Kidney (tissue), 14 donors: ENCODE measurements around the gene PRICKLE2. TPM values are rescaled to one million over a fixed set of nuclear protein-coding genes. Genes with fewer than 3 reads are reported as not detected.

Source experiments
- DNase-seq, 5 donors: peaks; one replicate each; pipeline ENCODE4 v3.0.0-alpha.2; 2013 to 2020
- FAIRE-seq: peaks from 2 replicates; lab custom pipeline; 2012; peaks lifted over from hg19 to GRCh38; lab: Jason Lieb, UNC
- H3K27ac ChIP-seq, 2 donors: one replicate each; pipeline ENCODE4 v1.7.0; 2013; ENCODE audit warnings: low read depth in 2 of 2, low read length in 2 of 2, inconsistent platforms in 1 of 2
- H3K27me3 ChIP-seq: one replicate; pipeline ENCODE4 v1.7.1; 2013; ENCODE audit warnings: low read length, inconsistent platforms; ENCODE audit not compliant: control insufficient read depth, insufficient read depth
- H3K36me3 ChIP-seq, 3 donors: one replicate each; pipeline versions ENCODE4 v1.7.0 to v1.7.1; 2013; ENCODE audit warnings: low read length in 3 of 3, control low read depth in 1 of 3, inconsistent platforms in 1 of 3; ENCODE audit not compliant: insufficient read depth in 3 of 3, control insufficient read depth in 2 of 3
- H3K4me1 ChIP-seq, 3 donors: one replicate each; pipeline versions ENCODE4 v1.7.0 to v1.7.1; 2013; ENCODE audit warnings: low read length in 3 of 3, inconsistent platforms in 1 of 3, low read depth in 1 of 3; ENCODE audit not compliant: control insufficient read depth in 2 of 3, insufficient read depth in 2 of 3
- H3K4me3 ChIP-seq, 3 donors: one replicate each; pipeline versions ENCODE4 v1.7.0 to v1.8.1; 2013; ENCODE audit warnings: low read length in 3 of 3, control low read depth in 1 of 3, inconsistent platforms in 1 of 3
- H3K9ac ChIP-seq, 3 donors: one replicate each; pipeline versions ENCODE4 v1.7.0 to v1.7.1; 2013; ENCODE audit warnings: low read length in 3 of 3, control low read depth in 1 of 3, inconsistent platforms in 1 of 3
- H3K9me3 ChIP-seq, 3 donors: one replicate each; pipeline versions ENCODE4 v1.7.0 to v1.7.1; 2013; ENCODE audit warnings: low read length in 3 of 3, control low read depth in 1 of 3, inconsistent platforms in 1 of 3; ENCODE audit not compliant: control insufficient read depth in 2 of 3, insufficient read depth in 1 of 3
- intact Hi-C: fragments of 100-400 bp; cut with DNase I; formaldehyde crosslinking; loops from one replicate; pipeline ENCODE4 v1.11.1; 2022
- polyA plus RNA-seq: library from polyadenylated mRNA; stranded (reverse); fragments of 350-450 nt; fragmentation: Illumina TruSeq; extraction: RNeasy Lipid Tissue Mini Kit (QIAGEN cat#74804); gene quantifications from one replicate; pipeline ENCODE4 v1.2.3, GENCODE V29; 2014; ENCODE audit warnings: low read depth, low replicate concordance; ENCODE audit not compliant: insufficient read depth
- total RNA-seq: library from RNA; stranded (reverse); fragmentation: NEBNext Ultra II Directional; extraction: Animal tissue kit (Norgen Biotek cat#: 25700); gene quantifications from one replicate; pipeline ENCODE4 v1.2.1, GENCODE V29; 2021
- TF ChIP-seq, protein P1 (sequence below): IDR thresholded peaks from 3 replicates; pipeline ENCODE4 v1.5.1; 2012; ENCODE audit warnings: mild to moderate bottlenecking, moderate library complexity, borderline replicate concordance; ENCODE audit not compliant: insufficient read depth; ENCODE audit errors: extremely low read depth
- donor health status: control.
- donor health status: control.
- donor health status: control.
- donor health status: control.
- donor health status: control.
- donor health status: DM: yes; HTN: yes; CAD: no.
- donor health status: Normal renal cell carcinoma (clear cell type).

PRICKLE2 gene
- total and polyA plus RNA-seq, 2 donors from 2014 or later, result 3.5 to 22.9 TPM

DNA sequence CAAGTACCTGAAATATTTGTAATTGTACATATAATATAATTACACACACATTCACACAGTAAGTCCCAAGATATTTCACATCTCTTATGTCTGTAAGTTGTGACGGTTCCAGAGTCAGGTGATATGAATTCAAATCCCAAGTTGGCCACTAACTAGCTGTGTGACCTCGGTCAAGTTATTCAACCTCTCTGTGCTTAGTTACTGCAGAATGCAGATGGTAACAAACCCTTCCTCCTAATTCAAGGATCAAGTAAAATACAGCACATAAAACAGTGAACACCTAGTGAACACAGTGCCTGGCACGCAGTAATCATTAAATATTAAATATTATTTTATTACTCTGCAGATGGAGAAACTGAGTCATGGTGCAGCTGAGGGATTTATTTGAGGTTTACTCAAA is 6.9 kb downstream of the PRICKLE2 start:
- Histone ChIP-seq H3K4me3 (no peak overlapping the region), H3K9me3 (no peaks in the 10 kb centered on the region), H3K27ac (no peak overlapping the region), H3K27me3 (no peaks in the 10 kb centered on the region), H3K36me3 (no peaks in the 10 kb centered on the region), H3K4me1 (peaks cover 0 to 35% (median 28%) of the 10 kb centered on the region in 3 donors), H3K9ac (no peak overlapping the region)
- intact Hi-C loops, result no loop called here
- TF ChIP-seq, protein P1, sequence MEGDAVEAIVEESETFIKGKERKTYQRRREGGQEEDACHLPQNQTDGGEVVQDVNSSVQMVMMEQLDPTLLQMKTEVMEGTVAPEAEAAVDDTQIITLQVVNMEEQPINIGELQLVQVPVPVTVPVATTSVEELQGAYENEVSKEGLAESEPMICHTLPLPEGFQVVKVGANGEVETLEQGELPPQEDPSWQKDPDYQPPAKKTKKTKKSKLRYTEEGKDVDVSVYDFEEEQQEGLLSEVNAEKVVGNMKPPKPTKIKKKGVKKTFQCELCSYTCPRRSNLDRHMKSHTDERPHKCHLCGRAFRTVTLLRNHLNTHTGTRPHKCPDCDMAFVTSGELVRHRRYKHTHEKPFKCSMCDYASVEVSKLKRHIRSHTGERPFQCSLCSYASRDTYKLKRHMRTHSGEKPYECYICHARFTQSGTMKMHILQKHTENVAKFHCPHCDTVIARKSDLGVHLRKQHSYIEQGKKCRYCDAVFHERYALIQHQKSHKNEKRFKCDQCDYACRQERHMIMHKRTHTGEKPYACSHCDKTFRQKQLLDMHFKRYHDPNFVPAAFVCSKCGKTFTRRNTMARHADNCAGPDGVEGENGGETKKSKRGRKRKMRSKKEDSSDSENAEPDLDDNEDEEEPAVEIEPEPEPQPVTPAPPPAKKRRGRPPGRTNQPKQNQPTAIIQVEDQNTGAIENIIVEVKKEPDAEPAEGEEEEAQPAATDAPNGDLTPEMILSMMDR, result no peak
- FAIRE-seq, result no peak
- DNase-seq, result no peak

DNA sequence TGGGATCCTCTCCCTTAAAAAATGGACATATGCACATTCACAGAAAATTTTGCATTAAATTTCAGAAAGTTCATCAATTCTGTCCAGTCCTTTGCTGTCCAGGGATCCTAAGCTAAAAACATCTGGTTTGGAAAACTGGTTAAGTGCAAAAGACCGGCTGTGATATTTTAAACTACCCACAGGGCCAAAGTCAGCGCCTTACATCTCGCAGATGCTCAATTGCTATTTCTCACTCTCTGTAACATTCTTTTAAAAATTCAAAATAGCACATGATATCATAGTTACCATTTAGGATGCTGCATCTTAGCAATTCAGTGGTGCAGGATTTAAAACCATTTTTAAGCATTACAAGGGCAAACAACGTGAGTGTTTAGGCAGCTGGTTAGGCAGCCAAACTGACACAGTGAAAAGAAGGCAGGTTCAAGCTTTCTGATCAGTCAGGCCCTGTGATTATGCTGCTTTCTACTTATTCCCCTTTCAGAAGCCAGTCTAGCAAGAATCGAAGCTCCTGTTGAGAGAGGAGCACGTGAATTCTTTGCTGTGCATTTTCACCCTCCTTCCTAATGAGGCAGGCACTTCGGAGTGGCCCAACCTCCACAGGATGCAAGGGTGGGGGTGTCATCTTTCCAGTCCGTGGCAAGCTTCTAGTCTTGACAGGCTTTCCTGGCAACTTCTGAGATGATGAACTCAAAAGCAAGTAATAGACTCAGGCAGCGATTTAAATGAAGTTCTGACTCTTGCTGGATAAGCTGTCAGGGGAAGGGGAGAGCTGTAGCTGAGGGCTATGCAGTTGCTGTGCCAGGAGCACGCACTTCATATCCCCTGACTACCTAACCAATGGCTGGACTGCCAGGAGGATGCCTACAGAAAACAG is 8.8 kb downstream of the PRICKLE2 start:
- TF ChIP-seq, protein P1, result no peak
- no peak for FAIRE-seq
- H3K9ac ChIP-seq, result no peak overlapping the region

DNA sequence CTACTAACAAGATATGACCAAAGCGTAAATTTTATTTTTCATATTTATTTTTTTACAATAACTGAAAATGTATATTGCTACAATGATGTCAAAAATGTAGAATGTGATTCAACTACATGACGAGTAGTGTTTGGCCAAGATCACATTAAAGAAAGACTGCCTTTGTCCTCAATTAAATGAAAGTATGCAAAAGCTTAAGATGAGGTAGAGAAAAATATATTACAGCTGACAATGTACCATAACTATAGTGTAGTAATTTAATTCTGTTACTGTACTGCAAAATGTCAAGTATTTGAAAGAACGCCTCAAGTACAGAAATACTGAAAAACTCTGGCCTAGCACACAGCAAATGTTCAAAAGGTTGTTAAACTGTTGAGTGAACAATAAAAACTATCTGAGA is 9.7 kb downstream of the PRICKLE2 start:
- H3K36me3 ChIP-seq, result no peaks in the 10 kb centered on the region
- H3K4me3 ChIP-seq, result no peak overlapping the region
- intact Hi-C loops, result no loop called here
- peaks cover 0 to 34% (median 27%) of the 10 kb centered on the region in 3 donors for H3K4me1 ChIP-seq
- H3K27me3 ChIP-seq, result no peaks in the 10 kb centered on the region
- no peak overlapping the region for H3K27ac ChIP-seq
- H3K9me3 ChIP-seq, result no peaks in the 10 kb centered on the region
- TF ChIP-seq, protein P1, result no peak
- H3K9ac ChIP-seq, result no peak overlapping the region
- no peak for FAIRE-seq
- DNase-seq, result no peak

More for the DNA sequence above, 8.8 kb downstream of the PRICKLE2 start:
- intact Hi-C loops, result no loop called here
- Histone ChIP-seq H3K27ac (no peak overlapping the region), H3K36me3 (no peaks in the 10 kb centered on the region), H3K4me3 (no peak overlapping the region), H3K27me3 (no peaks in the 10 kb centered on the region), H3K4me1 (peaks cover 0 to 37% (median 28%) of the 10 kb centered on the region in 3 donors), H3K9me3 (no peaks in the 10 kb centered on the region)
- DNase-seq, result no peak
